Loucy (cell line): ENCODE results near the gene TMEM38A.

Experiments
- H2AFZ ChIP-seq: fragments of 200-600 bp; sonication (generic); 2 replicates; pipeline ENCODE4 v1.6.0; 2016; ENCODE audit warnings: antibody characterized with exemption, mild to moderate bottlenecking, low read length, moderate library complexity
- H3F3A ChIP-seq: fragments of 200-600 bp; 2 replicates; pipeline ENCODE4 v1.6.0; 2016; ENCODE audit warnings: antibody characterized with exemption, low read depth, mild to moderate bottlenecking
- H3K27me3 ChIP-seq: fragments of 200-600 bp; sonication (generic); 2 replicates; pipeline ENCODE4 v1.6.1; 2014; ENCODE audit warnings: low read length, mild to moderate bottlenecking; ENCODE audit not compliant: insufficient read depth, poor library complexity, severe bottlenecking
- H3K36me3 ChIP-seq: fragments of 200-600 bp; sonication (generic); 2 replicates; pipeline ENCODE4 v1.6.1; 2016; ENCODE audit warnings: low read length; ENCODE audit not compliant: insufficient read depth
- H3K4me1 ChIP-seq: fragments of 200-600 bp; sonication (generic); 2 replicates; pipeline ENCODE4 v1.5.1; 2014; ENCODE audit warnings: low read length, mild to moderate bottlenecking; ENCODE audit not compliant: insufficient read depth, poor library complexity, severe bottlenecking
- H3K4me2 ChIP-seq: fragments of 200-600 bp; sonication (generic); 2 replicates; pipeline ENCODE4 v1.6.0; 2014; ENCODE audit warnings: antibody characterized with exemption, low read length, low read depth, mild to moderate bottlenecking; ENCODE audit not compliant: poor library complexity, severe bottlenecking
- H3K4me3 ChIP-seq: fragments of 200-600 bp; sonication (generic); 2 replicates; pipeline ENCODE4 v1.5.1; 2014; ENCODE audit warnings: low read length, mild to moderate bottlenecking, mixed read lengths; ENCODE audit not compliant: poor library complexity, severe bottlenecking
- H3K79me2 ChIP-seq: fragments of 200-600 bp; sonication (generic); 2 replicates; pipeline ENCODE4 v1.6.1; 2014; ENCODE audit warnings: low read length; ENCODE audit not compliant: insufficient read depth
- H3K9ac ChIP-seq: fragments of 200-600 bp; sonication (generic); 2 replicates; pipeline ENCODE4 v1.6.0; 2014; ENCODE audit warnings: mild to moderate bottlenecking, low read depth, low read length, moderate library complexity; ENCODE audit not compliant: poor library complexity, severe bottlenecking
- H3K9me2 ChIP-seq: fragments of 200-600 bp; sonication (generic); replicated peaks from 2 replicates; pipeline ENCODE4 v1.6.1; 2016; ENCODE audit warnings: low read depth, low read length, mixed read lengths
- H3K9me3 ChIP-seq: fragments of 200-600 bp; sonication (generic); 2 replicates; pipeline ENCODE4 v1.6.1; 2014; ENCODE audit warnings: mild to moderate bottlenecking, antibody characterized with exemption, low read length, low read depth; ENCODE audit not compliant: insufficient read depth
- H4K20me1 ChIP-seq: fragments of 200-600 bp; sonication (generic); 2 replicates; pipeline ENCODE4 v1.6.0; 2014; ENCODE audit warnings: antibody characterized with exemption, low read length, mild to moderate bottlenecking; ENCODE audit not compliant: insufficient read depth, poor library complexity, severe bottlenecking
- CTCF ChIP-seq: fragments of 200-600 bp; sonication (generic); conservative IDR thresholded peaks from 2 replicates; pipeline ENCODE4 v1.5.1; 2014; ENCODE audit warnings: mild to moderate bottlenecking, antibody characterized with exemption, low read length
- EZH2phosphoT487 ChIP-seq: fragments of 200-600 bp; IDR thresholded peaks from 2 replicates; pipeline ENCODE4 v1.6.1; 2018; ENCODE audit warnings: antibody characterized with exemption, mild to moderate bottlenecking, moderate library complexity, borderline replicate concordance

TMEM38A gene

DNA sequence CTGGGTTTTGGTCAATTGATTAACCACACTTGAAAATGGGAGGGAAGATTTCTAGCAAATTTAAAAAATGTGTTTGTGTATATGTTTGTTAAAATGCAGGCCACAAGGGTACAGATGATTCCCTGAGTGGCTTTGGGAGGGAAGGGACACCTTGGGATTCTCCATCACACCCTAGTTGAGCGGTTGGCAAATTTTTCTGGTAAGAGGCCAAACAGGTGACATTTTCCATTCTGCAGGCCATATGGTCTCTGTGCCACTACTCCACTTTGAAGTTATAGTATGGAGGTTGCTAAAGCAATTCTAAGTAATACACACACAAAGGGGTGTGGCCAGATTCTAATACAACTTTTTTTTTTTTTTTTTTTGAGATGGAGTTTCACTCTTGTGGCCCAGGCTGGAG is 20.0 kb upstream of the TMEM38A start:
- Histone ChIP-seq H3K4me3 (no peak overlapping the region), H3K79me2 (peaks cover 54% of the 10 kb centered on the region; the same call in 1 of the 2 replicates), H3K9ac (no peak overlapping the region), H3K9me3 (no peaks in the 10 kb centered on the region), H3K9me2 (no peaks in the 10 kb centered on the region), H2AFZ (no peak overlapping the region), H3F3A (no peaks in the 10 kb centered on the region), H3K27me3 (no peaks in the 10 kb centered on the region), H3K4me2 (no peak overlapping the region), H3K4me1 (peaks cover 9% of the 10 kb centered on the region), H4K20me1 (peaks cover 18% of the 10 kb centered on the region), H3K36me3 (peaks cover 54% of the 10 kb centered on the region; the same call in 1 of the 2 replicates)
- TF ChIP-seq CTCF (no peak), EZH2phosphoT487 (no peak)

DNA sequence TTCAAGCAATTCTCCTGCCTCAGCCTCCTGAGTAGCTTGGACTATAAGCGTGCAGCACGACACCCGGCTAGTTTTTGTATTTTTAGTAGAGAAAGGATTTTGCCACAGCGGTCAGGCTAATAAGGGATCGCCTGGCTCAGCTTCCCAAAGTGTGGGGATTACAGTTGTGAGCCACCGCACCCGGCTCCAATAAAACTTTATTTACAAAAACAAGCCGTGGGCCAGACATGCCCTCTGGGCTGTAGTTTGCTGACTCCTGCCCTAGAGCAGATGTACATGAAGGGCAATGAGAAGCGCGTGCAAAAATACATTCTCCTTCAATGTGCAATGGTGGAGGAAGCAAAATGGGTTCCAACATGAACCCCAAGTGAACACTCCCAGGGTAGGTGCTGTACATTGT is 19.2 kb upstream of the TMEM38A start:
- peaks cover 54% of the 10 kb centered on the region; the same call in 1 of the 2 replicates for H3K79me2 ChIP-seq
- H3K4me2 ChIP-seq = no peak overlapping the region
- peaks cover 18% of the 10 kb centered on the region for H4K20me1 ChIP-seq
- no peak overlapping the region for H2AFZ ChIP-seq
- no peak overlapping the region for H3K4me3 ChIP-seq
- no peaks in the 10 kb centered on the region for H3K27me3 ChIP-seq
- no peaks in the 10 kb centered on the region for H3K9me2 ChIP-seq
- TF ChIP-seq EZH2phosphoT487 (no peak), CTCF (no peak)
- H3K9ac ChIP-seq = no peak overlapping the region
- H3K9me3 ChIP-seq = no peaks in the 10 kb centered on the region
- peaks cover 9% of the 10 kb centered on the region for H3K4me1 ChIP-seq
- peaks cover 61% of the 10 kb centered on the region; the same call in 1 of the 2 replicates for H3K36me3 ChIP-seq
- H3F3A ChIP-seq = no peaks in the 10 kb centered on the region

DNA sequence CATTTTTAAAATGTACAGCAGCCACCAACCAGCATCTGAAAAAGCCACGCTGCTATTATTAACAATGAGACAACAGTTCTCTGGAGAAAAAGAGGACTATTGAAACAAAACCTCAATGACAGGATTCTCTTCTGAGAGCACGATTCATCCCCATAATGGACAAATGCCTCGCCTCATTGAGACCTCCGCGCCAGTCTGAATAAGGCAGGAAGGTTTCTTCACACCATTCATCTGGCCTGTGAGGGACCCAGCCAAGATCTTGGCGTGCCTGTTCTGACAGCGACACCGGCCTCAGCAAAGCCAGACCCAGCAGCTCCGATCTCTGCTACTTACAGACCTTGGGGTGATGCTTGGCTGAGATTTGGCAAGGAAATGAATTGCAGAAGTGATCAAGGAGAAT is 15.8 kb upstream of the TMEM38A start:
- Histone ChIP-seq H3K4me1 (peaks cover 6% of the 10 kb centered on the region), H3K36me3 (peaks cover 62% of the 10 kb centered on the region; the same call in 1 of the 2 replicates), H3K4me3 (no peak overlapping the region), H3F3A (no peaks in the 10 kb centered on the region), H3K9me3 (no peaks in the 10 kb centered on the region), H3K9ac (no peak overlapping the region), H2AFZ (no peak overlapping the region), H3K79me2 (peaks cover 36% of the 10 kb centered on the region; the same call in 1 of the 2 replicates), H3K27me3 (no peaks in the 10 kb centered on the region), H3K9me2 (no peaks in the 10 kb centered on the region), H3K4me2 (no peak overlapping the region), H4K20me1 (peaks cover 12% of the 10 kb centered on the region)
- TF ChIP-seq EZH2phosphoT487 (no peak), CTCF (no peak)
